ENCODE data around the gene CABLES1. TPM values are rescaled to one million over a fixed set of nuclear protein-coding genes. Genes with fewer than 3 reads are reported as not detected.
"Not testable (repeated sequence)": the region's sequence is repeated elsewhere in the genome, so short reads cannot be mapped to it uniquely, and the experiment has no call there.

CABLES1 gene
- total and polyA plus RNA-seq, 2 of the 8 experiments (the other 6 are each of a cell fraction or from before 2014, with no cell fraction given), result 9.2 to 26.4 TPM

DNA sequence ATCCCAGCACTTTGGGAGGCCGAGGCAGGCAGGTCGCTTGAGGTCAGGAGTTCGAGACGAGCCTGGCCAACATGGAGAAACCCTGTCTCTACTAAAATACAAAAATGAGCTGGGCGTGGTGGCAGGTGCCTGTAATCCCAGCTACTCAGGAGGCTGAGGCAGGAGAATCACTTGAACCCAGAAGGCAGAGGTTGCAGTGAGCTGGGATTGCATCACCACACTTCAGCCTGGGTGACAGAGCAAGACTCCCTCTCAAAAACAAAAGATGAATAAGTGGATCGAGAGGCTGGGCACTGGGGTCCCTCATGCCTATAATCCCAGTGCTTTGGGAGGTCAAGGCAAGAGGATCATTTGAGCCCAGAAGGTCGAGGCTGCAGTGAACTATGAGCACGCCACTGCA, 38.3 kb upstream of the CABLES1 start:
- H2BK12ac ChIP-seq (ENCODE audit: low read depth, low read length); H3K9ac ChIP-seq (replicated peaks in 1 of 4; ENCODE audit: extremely low read depth in 1 of 4, low read depth in 3 of 4, low read length in 3 of 4); FAIRE-seq; H3K79me2 ChIP-seq (ENCODE audit: control insufficient read depth in 1 of 2, insufficient read depth in 2 of 2, low read length in 2 of 2); H3K14ac ChIP-seq (ENCODE audit: insufficient read length); H3K4ac ChIP-seq (replicated peaks; ENCODE audit: insufficient read length, low read depth, low read length); H2BK120ac ChIP-seq (replicated peaks; ENCODE audit: low read depth, low read length); H2AK5ac ChIP-seq (ENCODE audit: low read depth, low read length); H2BK20ac ChIP-seq (ENCODE audit: low read length); H2BK15ac ChIP-seq (ENCODE audit: low read length); H3K9me3 ChIP-seq (ENCODE audit: insufficient read depth in 2 of 2, low read depth in 1 of 2, low read length in 1 of 2); H4K91ac ChIP-seq (replicated peaks; ENCODE audit: insufficient read length, low read length); H3K36me3 ChIP-seq (ENCODE audit: control insufficient read depth in 2 of 4, insufficient read depth in 4 of 4, low read length in 3 of 4); H3K27me3 ChIP-seq (replicated peaks in 1 of 4; ENCODE audit: control insufficient read depth in 3 of 4, extremely low read depth in 1 of 4, insufficient read depth in 3 of 4, low read length in 3 of 4); H3K23ac ChIP-seq (ENCODE audit: insufficient read length); POLR2A ChIA-PET (ENCODE audit: partially characterized antibody); H3K4me2 ChIP-seq (ENCODE audit: insufficient read depth in 1 of 2, low read depth in 2 of 2, low read length in 2 of 2); H3K27ac ChIP-seq (ENCODE audit: low read depth, low read length); H4K8ac ChIP-seq (ENCODE audit: extremely low read depth, insufficient read depth, low read length); H3K56ac ChIP-seq (replicated peaks; ENCODE audit: insufficient read length, low read depth, low read length); H4K20me1 ChIP-seq (replicated peaks in 1 of 2; ENCODE audit: control insufficient read depth in 1 of 2, insufficient read depth in 2 of 2, low read length in 2 of 2); H2BK5ac ChIP-seq (ENCODE audit: low read depth, low read length); H3K4me3 ChIP-seq (ENCODE audit: extremely low read depth in 1 of 4, insufficient read depth in 2 of 4, low read depth in 3 of 4, low read length in 4 of 4); H3K79me1 ChIP-seq (ENCODE audit: low read depth, low read length); DNase-seq (ENCODE audit: low read depth in 1 of 2, low spot score in 2 of 2); H4K5ac ChIP-seq (ENCODE audit: insufficient read length, low read depth, low read length); H2AFZ ChIP-seq (ENCODE audit: low read length); H3K18ac ChIP-seq (ENCODE audit: extremely low read depth, low read length); H3K23me2 ChIP-seq (ENCODE audit: low read depth, low read length): not testable (repeated sequence)
- WGBS, 2 experiments (ENCODE audit: extremely low coverage in 1 of 2, insufficient coverage in 1 of 2, insufficient read length in 1 of 2, insufficient replicate concordance in 2 of 2, low coverage in 1 of 2, low lambda C conversion rate in 2 of 2, missing lambda C conversion rate in 1 of 2), result 86% methylated on average over 5 of the region's 8 CpGs; no CpG with 5 or more reads in 1 of the 2 experiments
- H3K4me1 ChIP-seq (replicated peaks in 1 of 4; ENCODE audit: control insufficient read depth in 3 of 4, insufficient read depth in 4 of 4, low read length in 3 of 4), result peaks cover 4 to 13% (median 7%) of the 10 kb centered on the region in 4 experiments; a peak in 5 of 7 replicates
- CTCF ChIA-PET (ENCODE audit: partially characterized antibody), result interaction anchor here (0.9 to 2.7 kb wide), 4 partner anchors 32 to 402 kb away, joined by 3 to 6 read pairs (median 4); no protein-coding TSS in a partner anchor
